ENCODE results near the gene CRACR2A.

The CRACR2A gene

GRCh38 chr12:3593906-3594483 is 158.9 kb downstream of the CRACR2A start:
- Histone ChIP-seq H3K27me3 (ENCODE audit: insufficient read depth, low read length) (peaks cover 63% of the 10 kb centered on the region), H2AFZ (ENCODE audit: low read length, unreplicated experiment) (no peak overlapping the region), H3K4me3 (ENCODE audit: low read depth, low read length) (no peak overlapping the region), H3K36me3 (ENCODE audit: insufficient read depth, low read length) (no peaks in the 10 kb centered on the region), H3K27ac (ENCODE audit: low read depth, low read length) (no peak overlapping the region), H3K79me2 (ENCODE audit: control insufficient read depth, insufficient read depth, low read length, unreplicated experiment) (no peaks in the 10 kb centered on the region), H3K4me1 (ENCODE audit: control insufficient read depth, insufficient read depth, low read length, unreplicated experiment) (no peaks in the 10 kb centered on the region)

- Histone ChIP-seq H2AFZ (ENCODE audit: low read length, unreplicated experiment) (no peak overlapping the region), H3K4me3 (ENCODE audit: low read depth, low read length) (no peak overlapping the region), H3K27ac (ENCODE audit: low read depth, low read length) (no peak overlapping the region), H3K4me1 (ENCODE audit: control insufficient read depth, insufficient read depth, low read length, unreplicated experiment) (no peaks in the 10 kb centered on the region), H3K79me2 (ENCODE audit: control insufficient read depth, insufficient read depth, low read length, unreplicated experiment) (no peaks in the 10 kb centered on the region), H3K36me3 (ENCODE audit: insufficient read depth, low read length) (no peaks in the 10 kb centered on the region), H3K27me3 (ENCODE audit: insufficient read depth, low read length) (peaks cover 58% of the 10 kb centered on the region)
Measured at GRCh38 chr12:3592856-3593625, 159.9 kb downstream of the CRACR2A start.

GRCh38 chr12:3589745-3590144 is 163.2 kb downstream of the CRACR2A start:
- Histone ChIP-seq H2AFZ (ENCODE audit: low read length, unreplicated experiment) (no peak overlapping the region), H3K27ac (ENCODE audit: low read depth, low read length) (no peak overlapping the region), H3K36me3 (ENCODE audit: insufficient read depth, low read length) (no peaks in the 10 kb centered on the region), H3K4me1 (ENCODE audit: control insufficient read depth, insufficient read depth, low read length, unreplicated experiment) (no peaks in the 10 kb centered on the region), H3K79me2 (ENCODE audit: control insufficient read depth, insufficient read depth, low read length, unreplicated experiment) (no peaks in the 10 kb centered on the region), H3K27me3 (ENCODE audit: insufficient read depth, low read length) (peaks cover 53% of the 10 kb centered on the region), H3K4me3 (ENCODE audit: low read depth, low read length) (no peak overlapping the region)

GRCh38 chr12:3587402-3588013 is 165.4 kb downstream of the CRACR2A start:
- no peaks in the 10 kb centered on the region for H3K36me3 ChIP-seq (ENCODE audit: insufficient read depth, low read length)
- H3K27ac ChIP-seq (ENCODE audit: low read depth, low read length), result no peak overlapping the region
- H2AFZ ChIP-seq (ENCODE audit: low read length, unreplicated experiment), result no peak overlapping the region
- no peaks in the 10 kb centered on the region for H3K79me2 ChIP-seq (ENCODE audit: control insufficient read depth, insufficient read depth, low read length, unreplicated experiment)
- H3K4me1 ChIP-seq (ENCODE audit: control insufficient read depth, insufficient read depth, low read length, unreplicated experiment), result no peaks in the 10 kb centered on the region
- H3K27me3 ChIP-seq (ENCODE audit: insufficient read depth, low read length), result peaks cover 51% of the 10 kb centered on the region
- H3K4me3 ChIP-seq (ENCODE audit: low read depth, low read length), result no peak overlapping the region

- Histone ChIP-seq H3K79me2 (ENCODE audit: control insufficient read depth, insufficient read depth, low read length, unreplicated experiment) (no peaks in the 10 kb centered on the region), H3K4me1 (ENCODE audit: control insufficient read depth, insufficient read depth, low read length, unreplicated experiment) (no peaks in the 10 kb centered on the region), H3K27ac (ENCODE audit: low read depth, low read length) (no peak overlapping the region), H3K4me3 (ENCODE audit: low read depth, low read length) (no peak overlapping the region), H3K27me3 (ENCODE audit: insufficient read depth, low read length) (peaks cover 54% of the 10 kb centered on the region), H3K36me3 (ENCODE audit: insufficient read depth, low read length) (no peaks in the 10 kb centered on the region), H2AFZ (ENCODE audit: low read length, unreplicated experiment) (no peak overlapping the region)
Measured at GRCh38 chr12:3583656-3584334, 169.1 kb downstream of the CRACR2A start.

GRCh38 chr12:3580094-3580749 is 172.7 kb downstream of the CRACR2A start:
- Histone ChIP-seq H3K27ac (ENCODE audit: low read depth, low read length) (no peak overlapping the region), H3K4me1 (ENCODE audit: control insufficient read depth, insufficient read depth, low read length, unreplicated experiment) (no peaks in the 10 kb centered on the region), H3K27me3 (ENCODE audit: insufficient read depth, low read length) (peaks cover 65% of the 10 kb centered on the region), H2AFZ (ENCODE audit: low read length, unreplicated experiment) (no peak overlapping the region), H3K79me2 (ENCODE audit: control insufficient read depth, insufficient read depth, low read length, unreplicated experiment) (no peaks in the 10 kb centered on the region), H3K36me3 (ENCODE audit: insufficient read depth, low read length) (no peaks in the 10 kb centered on the region), H3K4me3 (ENCODE audit: low read depth, low read length) (no peak overlapping the region)

- H2AFZ ChIP-seq (ENCODE audit: low read length, unreplicated experiment), result no peak overlapping the region
- no peaks in the 10 kb centered on the region for H3K4me1 ChIP-seq (ENCODE audit: control insufficient read depth, insufficient read depth, low read length, unreplicated experiment)
- H3K36me3 ChIP-seq (ENCODE audit: insufficient read depth, low read length), result no peaks in the 10 kb centered on the region
- no peak overlapping the region for H3K27ac ChIP-seq (ENCODE audit: low read depth, low read length)
- no peak overlapping the region for H3K4me3 ChIP-seq (ENCODE audit: low read depth, low read length)
- no peaks in the 10 kb centered on the region for H3K79me2 ChIP-seq (ENCODE audit: control insufficient read depth, insufficient read depth, low read length, unreplicated experiment)
- H3K27me3 ChIP-seq (ENCODE audit: insufficient read depth, low read length), result peaks cover 71% of the 10 kb centered on the region
Measured at GRCh38 chr12:3579446-3580093, 173.3 kb downstream of the CRACR2A start.

GRCh38 chr12:3578557-3578956 is 174.4 kb downstream of the CRACR2A start:
- Histone ChIP-seq H2AFZ (ENCODE audit: low read length, unreplicated experiment) (no peak overlapping the region), H3K36me3 (ENCODE audit: insufficient read depth, low read length) (no peaks in the 10 kb centered on the region), H3K4me1 (ENCODE audit: control insufficient read depth, insufficient read depth, low read length, unreplicated experiment) (no peaks in the 10 kb centered on the region), H3K27ac (ENCODE audit: low read depth, low read length) (no peak overlapping the region), H3K4me3 (ENCODE audit: low read depth, low read length) (no peak overlapping the region), H3K27me3 (ENCODE audit: insufficient read depth, low read length) (peaks cover 81% of the 10 kb centered on the region), H3K79me2 (ENCODE audit: control insufficient read depth, insufficient read depth, low read length, unreplicated experiment) (no peaks in the 10 kb centered on the region)

- Histone ChIP-seq H2AFZ (ENCODE audit: low read length, unreplicated experiment) (no peak overlapping the region), H3K79me2 (ENCODE audit: control insufficient read depth, insufficient read depth, low read length, unreplicated experiment) (no peaks in the 10 kb centered on the region), H3K36me3 (ENCODE audit: insufficient read depth, low read length) (no peaks in the 10 kb centered on the region), H3K4me1 (ENCODE audit: control insufficient read depth, insufficient read depth, low read length, unreplicated experiment) (no peaks in the 10 kb centered on the region), H3K27ac (ENCODE audit: low read depth, low read length) (no peak overlapping the region), H3K4me3 (ENCODE audit: low read depth, low read length) (no peak overlapping the region), H3K27me3 (ENCODE audit: insufficient read depth, low read length) (peaks cover 86% of the 10 kb centered on the region)
Measured at GRCh38 chr12:3576891-3577290, 176.0 kb downstream of the CRACR2A start.

- Histone ChIP-seq H2AFZ (ENCODE audit: low read length, unreplicated experiment) (no peak overlapping the region), H3K4me3 (ENCODE audit: low read depth, low read length) (no peak overlapping the region), H3K27ac (ENCODE audit: low read depth, low read length) (no peak overlapping the region), H3K36me3 (ENCODE audit: insufficient read depth, low read length) (no peaks in the 10 kb centered on the region), H3K79me2 (ENCODE audit: control insufficient read depth, insufficient read depth, low read length, unreplicated experiment) (no peaks in the 10 kb centered on the region), H3K4me1 (ENCODE audit: control insufficient read depth, insufficient read depth, low read length, unreplicated experiment) (no peaks in the 10 kb centered on the region), H3K27me3 (ENCODE audit: insufficient read depth, low read length) (peaks cover 78% of the 10 kb centered on the region)
Measured at GRCh38 chr12:3574986-3575385, 177.9 kb downstream of the CRACR2A start.

Measured in ACC112 (cell line).